Measurements from ENCODE around the gene MAGEF1. TPM values are rescaled to one million over a fixed set of nuclear protein-coding genes. Genes with fewer than 3 reads are reported as not detected.

The MAGEF1 gene
- total and polyA plus RNA-seq, 2 of the 8 experiments (the other 6 are each of a cell fraction or from before 2014, with no cell fraction given), result 26.5 to 56.7 TPM

- Histone ChIP-seq H2BK120ac (replicated peaks; ENCODE audit: low read depth, low read length) (no peak overlapping the region), H3K27me3 (replicated peaks in 1 of 4; ENCODE audit: control insufficient read depth in 3 of 4, extremely low read depth in 1 of 4, insufficient read depth in 3 of 4, low read length in 3 of 4) (no peaks in the 10 kb centered on the region), H3K4me1 (replicated peaks in 1 of 4; ENCODE audit: control insufficient read depth in 3 of 4, insufficient read depth in 4 of 4, low read length in 3 of 4) (no peaks in the 10 kb centered on the region), H3K9me3 (ENCODE audit: insufficient read depth in 2 of 2, low read depth in 1 of 2, low read length in 1 of 2) (no peaks in the 10 kb centered on the region), H2BK12ac (ENCODE audit: low read depth, low read length) (no peak overlapping the region), H4K91ac (replicated peaks; ENCODE audit: insufficient read length, low read length) (no peak overlapping the region), H2BK5ac (ENCODE audit: low read depth, low read length) (no peak overlapping the region; the same call in 1 of the 2 replicates), H3K79me2 (ENCODE audit: control insufficient read depth in 1 of 2, insufficient read depth in 2 of 2, low read length in 2 of 2) (no peaks in the 10 kb centered on the region), H3K18ac (ENCODE audit: extremely low read depth, low read length) (no peak overlapping the region), H2BK20ac (ENCODE audit: low read length) (no peak overlapping the region), H3K79me1 (ENCODE audit: low read depth, low read length) (no peaks in the 10 kb centered on the region), H3K23ac (ENCODE audit: insufficient read length) (no peak overlapping the region), H3K23me2 (ENCODE audit: low read depth, low read length) (no peaks in the 10 kb centered on the region), H3K56ac (replicated peaks; ENCODE audit: insufficient read length, low read depth, low read length) (no peak overlapping the region), H3K4ac (replicated peaks; ENCODE audit: insufficient read length, low read depth, low read length) (no peak overlapping the region), H3K14ac (ENCODE audit: insufficient read length) (no peak overlapping the region), H3K27ac (ENCODE audit: low read depth, low read length) (no peak overlapping the region), H3K4me3 (ENCODE audit: extremely low read depth in 1 of 4, insufficient read depth in 2 of 4, low read depth in 3 of 4, low read length in 4 of 4) (no peak overlapping the region), H4K8ac (ENCODE audit: extremely low read depth, insufficient read depth, low read length) (no peak overlapping the region), H2AFZ (ENCODE audit: low read length) (no peak overlapping the region), H2AK5ac (ENCODE audit: low read depth, low read length) (no peak overlapping the region), H3K9ac (replicated peaks in 1 of 4; ENCODE audit: extremely low read depth in 1 of 4, low read depth in 3 of 4, low read length in 3 of 4) (no peak overlapping the region), H3K36me3 (ENCODE audit: control insufficient read depth in 2 of 4, insufficient read depth in 4 of 4, low read length in 3 of 4) (no peaks in the 10 kb centered on the region), H4K5ac (ENCODE audit: insufficient read length, low read depth, low read length) (no peak overlapping the region), H3K4me2 (ENCODE audit: insufficient read depth in 1 of 2, low read depth in 2 of 2, low read length in 2 of 2) (no peak overlapping the region), H2BK15ac (ENCODE audit: low read length) (no peak overlapping the region), H4K20me1 (replicated peaks in 1 of 2; ENCODE audit: control insufficient read depth in 1 of 2, insufficient read depth in 2 of 2, low read length in 2 of 2) (no peaks in the 10 kb centered on the region)
- DNase-seq (ENCODE audit: low read depth in 1 of 2, low spot score in 2 of 2), result no peak
- WGBS, 2 experiments (ENCODE audit: extremely low coverage in 1 of 2, insufficient coverage in 1 of 2, insufficient read length in 1 of 2, insufficient replicate concordance in 2 of 2, low coverage in 1 of 2, low lambda C conversion rate in 2 of 2, missing lambda C conversion rate in 1 of 2), result 90% methylated on average over 5 of the region's 5 CpGs; no CpG with 5 or more reads in 1 of the 2 experiments
- ChIA-PET CTCF (ENCODE audit: partially characterized antibody) (interaction anchor here (0.7 to 7.6 kb wide), 8 partner anchors 12 to 197 kb away, joined by 3 to 100 read pairs (median 13); no protein-coding TSS in a partner anchor), POLR2A (ENCODE audit: partially characterized antibody) (no interaction called here)
- no peak for FAIRE-seq
- no peak for TF ChIP-seq CBX8 (IDR thresholded peaks at IDR 0.05; ENCODE audit: borderline replicate concordance, low read depth, low read length)
- TF ChIP-seq JUN (IDR thresholded peaks at IDR 0.05; ENCODE audit: low read depth, low read length), result no peak
- no peak for TF ChIP-seq CHD1 (IDR thresholded peaks at IDR 0.05; ENCODE audit: low read depth, low read length)
- TF ChIP-seq BRCA1 (IDR thresholded peaks at IDR 0.05; ENCODE audit: low read depth, low read length), result no peak
- TF ChIP-seq RNF2 (IDR thresholded peaks at IDR 0.05; ENCODE audit: borderline replicate concordance, low read depth, low read length, missing control alignments, poor library complexity, severe bottlenecking), result no peak
- TF ChIP-seq TAF1 (IDR thresholded peaks at IDR 0.05; ENCODE audit: low read depth, low read length), result no peak
- TF ChIP-seq YY1 (IDR thresholded peaks at IDR 0.05; ENCODE audit: low read depth, low read length), result no peak
- no peak for TF ChIP-seq EZH2 (IDR thresholded peaks at IDR 0.05; ENCODE audit: low read depth, low read length, severe bottlenecking)
- TF ChIP-seq SIRT6 (IDR thresholded peaks at IDR 0.05; ENCODE audit: low read length), result no peak
- TF ChIP-seq ZNF274 (IDR thresholded peaks at IDR 0.05; ENCODE audit: borderline replicate concordance, extremely low read depth, low read length), result no peak
- TF ChIP-seq EP300 (IDR thresholded peaks at IDR 0.05; ENCODE audit: borderline replicate concordance in 1 of 2, low read depth in 2 of 2, low read length in 2 of 2), result no peak
- TF ChIP-seq CREB1 (IDR thresholded peaks at IDR 0.05), result no peak
- TF ChIP-seq RFX5 (IDR thresholded peaks at IDR 0.05; ENCODE audit: borderline replicate concordance, low read depth, low read length), result no peak
Measured at GRCh38 chr3:184739594-184740505, 28.0 kb upstream of the MAGEF1 start.
